SK-N-MC (cell line): Measurements from ENCODE around the gene SSBP2.

Experiments used
- EZH2 ChIP-seq: fragments of 200-600 bp; sonication (generic); IDR thresholded peaks from one replicate; pipeline ENCODE4 v1.6.1; 2017; ENCODE audit warnings: antibody characterized with exemption
- POLR2AphosphoS5 ChIP-seq: IDR thresholded peaks from 2 replicates; pipeline ENCODE4 v1.6.1; 2012; ENCODE audit warnings: mild to moderate bottlenecking, low read depth, low read length, borderline replicate concordance

DNA sequence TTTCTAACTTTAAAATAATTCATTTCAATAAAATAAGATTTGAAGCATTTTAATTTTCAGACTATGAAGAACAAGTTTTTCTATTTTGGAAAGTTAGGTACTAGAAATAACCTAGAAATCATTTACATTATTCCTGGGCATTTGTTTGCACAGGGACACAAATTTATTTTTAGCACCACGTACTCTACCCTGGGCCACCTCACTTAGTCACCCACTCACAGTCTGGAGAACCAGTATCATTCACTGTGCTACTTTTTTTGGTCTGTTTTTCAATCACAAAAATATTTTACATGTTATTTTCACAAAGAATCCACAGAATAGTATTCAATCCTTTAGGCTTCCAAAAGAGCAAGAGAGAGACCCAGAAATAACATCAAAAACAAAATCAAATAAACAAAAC lies 228.3 kb downstream of the SSBP2 start:
- TF ChIP-seq POLR2AphosphoS5 (no peak), EZH2 (no peak)
